Panc1 (cell line): Measurements from ENCODE around the gene ICE2. TPM values are rescaled to one million over a fixed set of nuclear protein-coding genes. Genes with fewer than 3 reads are reported as not detected.

Experiments
- ATAC-seq: fragments of 200-7000 bp; cut with Tn5 transposase; 2 replicates; pipeline ENCODE4 v1.9.1; 2020; ENCODE audit warnings: mild to moderate bottlenecking, moderate library complexity
- BruUV-seq: library from RNA; stranded (reverse); fragments of 400-500 nt; replicated peaks from 2 replicates; lab custom pipeline; 2021; lab: Mats Ljungman, UMichigan
- CTCF ChIA-PET: fragments of 300-600 bp; sonication (Branson Sonifier 250); formaldehyde crosslinking; loops from one replicate; lab custom pipeline; 2022; ENCODE audit warnings: antibody characterized with exemption; lab: Charles Lee
- POLR2A ChIA-PET: fragments of 300-600 bp; sonication (Branson Sonifier 250); formaldehyde crosslinking; loops from one replicate; lab custom pipeline; 2022; ENCODE audit warnings: antibody characterized with exemption; lab: Charles Lee
- DNase-seq: peaks from one replicate; pipeline ENCODE4 v3.0.0-alpha.2; 2010; ENCODE audit warnings: low read depth, low spot score
- H3K27ac ChIP-seq: 2 replicates; pipeline ENCODE4 v1.5.1; 2011; ENCODE audit warnings: mild to moderate bottlenecking, low read length, inconsistent platforms
- H3K27me3 ChIP-seq: fragments of 200-500 bp; sonication (Bioruptor generic); 2 replicates; pipeline ENCODE4 v1.6.0; 2014; ENCODE audit warnings: low read length, inconsistent platforms; ENCODE audit not compliant: control insufficient read depth, insufficient read depth
- H3K36me3 ChIP-seq: fragments of 200-500 bp; sonication (Bioruptor generic); 2 replicates; pipeline ENCODE4 v1.5.1; 2014; ENCODE audit warnings: inconsistent platforms, mild to moderate bottlenecking, low read length, moderate library complexity; ENCODE audit not compliant: control insufficient read depth, insufficient read depth
- H3K4me1 ChIP-seq: 2 replicates; pipeline ENCODE4 v1.5.1; 2011; ENCODE audit warnings: inconsistent platforms, mild to moderate bottlenecking, low read length, moderate library complexity; ENCODE audit not compliant: control insufficient read depth, insufficient read depth
- H3K4me3 ChIP-seq, 2 experiments: 2 replicates each; pipeline ENCODE4 v1.5.1; 2011 to 2012; ENCODE audit warnings: low read depth in 2 of 2, low read length in 2 of 2, mild to moderate bottlenecking in 2 of 2, inconsistent platforms in 1 of 2, moderate library complexity in 1 of 2
- H3K9me3 ChIP-seq: fragments of 200-500 bp; sonication (Bioruptor generic); 2 replicates; pipeline ENCODE4 v1.5.1; 2014; ENCODE audit warnings: low read depth, mild to moderate bottlenecking, inconsistent platforms, low read length, moderate library complexity; ENCODE audit not compliant: control insufficient read depth, insufficient read depth
- CTCF ChIP-seq: fragments of 450-650 bp; IDR thresholded peaks from 2 replicates; pipeline ENCODE4 v1.5.1; 2017; ENCODE audit warnings: mild to moderate bottlenecking
- POLR2AphosphoS5 ChIP-seq: IDR thresholded peaks from 2 replicates; pipeline ENCODE4 v1.6.1; 2012; ENCODE audit warnings: mild to moderate bottlenecking, low read depth, low read length, moderate library complexity
- REST ChIP-seq, 2 experiments: IDR thresholded peaks; 2 replicates each; pipeline ENCODE4 v1.6.1; 2011 to 2012; ENCODE audit warnings: low read depth in 2 of 2, control low read depth in 1 of 2, low read length in 1 of 2, mild to moderate bottlenecking in 1 of 2, moderate library complexity in 1 of 2; ENCODE audit not compliant: insufficient read depth in 1 of 2
- SIN3A ChIP-seq: IDR thresholded peaks from 2 replicates; pipeline ENCODE4 v1.6.1; 2012; ENCODE audit warnings: low read depth, mild to moderate bottlenecking, low read length, moderate library complexity, borderline replicate concordance; ENCODE audit not compliant: insufficient read depth
- TCF7L2 ChIP-seq: IDR thresholded peaks from 2 replicates; pipeline ENCODE4 v1.6.1; 2011; ENCODE audit warnings: mild to moderate bottlenecking, low read depth, low read length, inconsistent platforms
- in situ Hi-C: cut with HindIII; loops from 2 replicates; pipeline ENCODE4 v1.10.0; 2016; ENCODE audit warnings: low sequenced_read_pairs, low pct_unique_long_range_greater_than_20kb
- intact Hi-C: fragments of 100-400 bp; cut with micrococcal nuclease; formaldehyde crosslinking; loops from one replicate; pipeline ENCODE4 v1.10.0; 2022; ENCODE audit not compliant: unreplicated experiment
- total RNA-seq: library from RNA; stranded (reverse); gene quantifications from one replicate; pipeline ENCODE4 v1.2.1, GENCODE V29; 2021; ENCODE audit not compliant: unreplicated experiment

Gene ICE2
- total RNA-seq, 1 experiment from 2014 or later: 66.2 TPM

GRCh38 chr15:60464836-60465630, 13.9 kb downstream of the ICE2 start:
- in situ Hi-C loops (no loop called here), intact Hi-C loops (no loop called here)
- peaks cover 22% of the 10 kb centered on the region; the same call in 1 of the 2 replicates for H3K36me3 ChIP-seq
- H3K9me3 ChIP-seq: no peaks in the 10 kb centered on the region
- DNase-seq (no peak), ATAC-seq (no peak)
- no peak overlapping the region for H3K4me3 ChIP-seq
- ChIA-PET CTCF (no interaction called here), POLR2A (no interaction called here)
- no TSS peak for BruUV-seq
- H3K27me3 ChIP-seq: no peaks in the 10 kb centered on the region
- no peaks in the 10 kb centered on the region for H3K4me1 ChIP-seq
- no peak for TF ChIP-seq SIN3A
- TF ChIP-seq POLR2AphosphoS5: no peak
- no peak for TF ChIP-seq TCF7L2
- TF ChIP-seq CTCF: no peak
- no peak for TF ChIP-seq REST (IDR thresholded peaks at IDR 0.05; ENCODE audit: insufficient read depth in 1 of 2, low read depth in 2 of 2, low read length in 1 of 2)
- no peak overlapping the region for H3K27ac ChIP-seq

- no peak for TF ChIP-seq TCF7L2
- TF ChIP-seq POLR2AphosphoS5: no peak
- no peak for TF ChIP-seq REST (IDR thresholded peaks at IDR 0.05; ENCODE audit: insufficient read depth in 1 of 2, low read depth in 2 of 2, low read length in 1 of 2)
- no peak for TF ChIP-seq SIN3A
- no peak for TF ChIP-seq CTCF
- POLR2A ChIA-PET: no interaction called here
- DNase-seq (no peak), ATAC-seq (no peak)
- Histone ChIP-seq H3K27ac (no peak overlapping the region), H3K36me3 (peaks cover 9% of the 10 kb centered on the region; the same call in 1 of the 2 replicates), H3K27me3 (no peaks in the 10 kb centered on the region), H3K4me1 (no peaks in the 10 kb centered on the region; the same call in 1 of the 2 replicates), H3K9me3 (no peaks in the 10 kb centered on the region), H3K4me3 (no peak overlapping the region)
- intact Hi-C loops (no loop called here), in situ Hi-C loops (no loop called here)
- BruUV-seq: no TSS peak
- CTCF ChIA-PET: no interaction called here
Measured at GRCh38 chr15:60462027-60462426, 16.9 kb downstream of the ICE2 start.
